ENCODE measurements around the gene GLOD4. TPM values are rescaled to one million over a fixed set of nuclear protein-coding genes. Genes with fewer than 3 reads are reported as not detected.

The GLOD4 gene
- polyA plus RNA-seq, 1 experiment: 42.2 TPM

DNA sequence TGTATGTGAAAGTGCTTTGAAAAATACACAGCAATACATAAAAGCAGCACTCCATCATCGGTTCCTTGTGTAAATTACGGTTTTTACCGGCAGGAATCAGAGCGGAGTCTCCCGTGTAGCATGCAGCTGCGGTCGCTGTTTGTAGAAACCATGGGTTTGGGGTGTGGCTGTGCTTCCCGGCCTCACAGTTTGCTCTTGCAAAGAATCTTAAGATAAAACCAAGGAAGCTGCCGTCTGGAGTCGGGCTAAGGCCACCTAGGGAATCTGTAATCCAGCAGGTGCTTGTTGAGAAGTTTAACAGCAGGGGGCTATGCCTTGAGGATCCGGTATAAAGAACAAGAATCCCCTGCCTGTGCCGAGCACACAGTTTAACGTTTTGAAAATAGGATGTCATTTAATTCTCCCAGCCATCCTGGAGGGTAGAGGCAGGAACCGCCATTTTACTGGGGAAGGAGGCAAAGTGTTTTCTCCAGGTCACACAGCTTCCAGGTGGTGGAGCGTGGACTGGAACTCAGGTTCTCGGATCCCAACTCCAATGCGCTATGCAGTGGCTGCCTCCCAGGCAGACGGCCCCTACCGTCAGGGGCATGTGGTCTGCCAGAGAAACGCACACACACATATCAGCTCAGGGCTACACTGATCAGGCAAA, 55.7 kb downstream of the GLOD4 start:
- H3K27me3 ChIP-seq (ENCODE audit: control insufficient read depth, insufficient read depth, low read length): no peaks in the 10 kb centered on the region
- TF ChIP-seq, protein P1, sequence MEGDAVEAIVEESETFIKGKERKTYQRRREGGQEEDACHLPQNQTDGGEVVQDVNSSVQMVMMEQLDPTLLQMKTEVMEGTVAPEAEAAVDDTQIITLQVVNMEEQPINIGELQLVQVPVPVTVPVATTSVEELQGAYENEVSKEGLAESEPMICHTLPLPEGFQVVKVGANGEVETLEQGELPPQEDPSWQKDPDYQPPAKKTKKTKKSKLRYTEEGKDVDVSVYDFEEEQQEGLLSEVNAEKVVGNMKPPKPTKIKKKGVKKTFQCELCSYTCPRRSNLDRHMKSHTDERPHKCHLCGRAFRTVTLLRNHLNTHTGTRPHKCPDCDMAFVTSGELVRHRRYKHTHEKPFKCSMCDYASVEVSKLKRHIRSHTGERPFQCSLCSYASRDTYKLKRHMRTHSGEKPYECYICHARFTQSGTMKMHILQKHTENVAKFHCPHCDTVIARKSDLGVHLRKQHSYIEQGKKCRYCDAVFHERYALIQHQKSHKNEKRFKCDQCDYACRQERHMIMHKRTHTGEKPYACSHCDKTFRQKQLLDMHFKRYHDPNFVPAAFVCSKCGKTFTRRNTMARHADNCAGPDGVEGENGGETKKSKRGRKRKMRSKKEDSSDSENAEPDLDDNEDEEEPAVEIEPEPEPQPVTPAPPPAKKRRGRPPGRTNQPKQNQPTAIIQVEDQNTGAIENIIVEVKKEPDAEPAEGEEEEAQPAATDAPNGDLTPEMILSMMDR (IDR thresholded peaks at IDR 0.05; ENCODE audit: low read depth, low read length): no peak
- DNase-seq (ENCODE audit: low read depth, low spot score): no peak
- no peak overlapping the region for H3K27ac ChIP-seq (ENCODE audit: low read depth, low read length)
- ChIA-PET POLR2A (no interaction called here), CTCF (interaction anchor here (1.5 kb wide), 1 partner anchor 254 kb away, joined by 3 read pairs; no protein-coding TSS in a partner anchor)
- H3K9me3 ChIP-seq (ENCODE audit: control insufficient read depth, insufficient read depth, low read length): no peaks in the 10 kb centered on the region
- H3K4me3 ChIP-seq (ENCODE audit: low read depth, low read length): no peak overlapping the region

DNA sequence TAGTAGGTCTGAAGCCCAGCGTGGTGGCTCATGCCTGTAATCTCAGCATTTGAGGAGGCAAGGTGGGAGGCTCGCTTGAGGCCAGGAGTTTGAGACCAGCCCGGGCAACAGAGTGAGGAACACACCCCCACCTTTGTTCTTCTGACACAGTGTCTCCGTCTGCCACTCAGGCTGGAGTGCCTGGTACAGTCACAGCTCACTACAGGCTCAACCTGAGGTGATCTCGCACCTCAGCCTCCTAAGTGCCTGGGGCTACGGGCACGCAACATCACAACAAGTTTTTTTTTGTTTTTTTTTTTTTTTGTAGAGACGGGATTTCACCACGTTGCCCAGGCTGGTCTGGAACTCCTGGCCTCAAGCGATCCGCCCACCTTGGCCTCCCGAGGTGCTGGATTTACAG, 56.3 kb downstream of the GLOD4 start:
- Histone ChIP-seq H3K4me3 (ENCODE audit: low read depth, low read length) (no peak overlapping the region), H3K27ac (ENCODE audit: low read depth, low read length) (no peak overlapping the region), H3K27me3 (ENCODE audit: control insufficient read depth, insufficient read depth, low read length) (no peaks in the 10 kb centered on the region), H3K9me3 (ENCODE audit: control insufficient read depth, insufficient read depth, low read length) (no peaks in the 10 kb centered on the region)
- ChIA-PET POLR2A (no interaction called here), CTCF (interaction anchor here (1.5 kb wide), 1 partner anchor 255 kb away, joined by 3 read pairs; no protein-coding TSS in a partner anchor)
- DNase-seq (ENCODE audit: low read depth, low spot score): no peak
- TF ChIP-seq, protein P1 (IDR thresholded peaks at IDR 0.05; ENCODE audit: low read depth, low read length): no peak

DNA sequence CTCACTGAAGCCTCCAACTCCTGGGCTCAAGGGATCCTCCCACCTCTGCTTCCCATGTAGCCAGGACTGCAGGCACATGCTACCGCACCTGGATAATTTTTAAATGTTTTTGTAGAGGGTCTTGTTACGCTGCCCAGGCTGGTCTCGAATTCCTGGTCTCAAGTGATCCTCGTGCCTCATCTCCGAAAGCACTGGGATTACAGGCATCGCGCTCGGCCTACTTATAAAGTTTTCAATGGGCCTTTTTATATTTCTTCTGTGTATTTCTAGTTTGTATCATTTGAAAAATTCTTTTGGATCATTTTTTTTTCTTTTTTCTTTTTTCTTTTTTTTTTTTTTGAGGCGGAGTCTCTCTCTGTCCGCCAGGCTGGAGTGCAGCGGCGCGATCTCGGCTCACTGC, 57.0 kb downstream of the GLOD4 start:
- Histone ChIP-seq H3K4me3 (ENCODE audit: low read depth, low read length) (no peak overlapping the region), H3K9me3 (ENCODE audit: control insufficient read depth, insufficient read depth, low read length) (no peaks in the 10 kb centered on the region), H3K27ac (ENCODE audit: low read depth, low read length) (no peak overlapping the region), H3K27me3 (ENCODE audit: control insufficient read depth, insufficient read depth, low read length) (no peaks in the 10 kb centered on the region)
- CTCF ChIA-PET: interaction anchor here (2.1 kb wide), 1 partner anchor 313 kb away, joined by 9 read pairs; no protein-coding TSS in a partner anchor
- TF ChIP-seq, protein P1 (IDR thresholded peaks at IDR 0.05; ENCODE audit: low read depth, low read length): no peak
- POLR2A ChIA-PET: no interaction called here
- DNase-seq (ENCODE audit: low read depth, low spot score): no peak

DNA sequence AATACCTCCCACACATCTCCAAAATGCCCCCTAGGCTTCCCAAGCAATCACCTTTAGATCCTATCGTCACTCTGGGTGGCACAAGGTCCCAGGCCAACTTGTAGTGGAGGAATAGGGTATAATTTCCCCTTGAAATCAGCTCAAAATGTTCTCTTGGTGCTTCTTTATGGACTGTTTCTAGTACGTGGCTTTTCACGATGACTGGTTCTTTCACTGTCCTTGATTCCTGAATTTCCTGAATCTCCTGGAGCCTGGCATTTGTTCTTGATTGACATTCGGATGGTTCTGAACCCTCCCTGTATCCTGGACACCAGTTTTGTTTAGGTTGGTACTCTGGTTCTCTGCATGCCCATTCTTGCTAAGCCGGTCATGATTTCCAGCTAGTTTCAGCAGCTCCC, 60.5 kb downstream of the GLOD4 start:
- no peak for DNase-seq (ENCODE audit: low read depth, low spot score)
- no peaks in the 10 kb centered on the region for H3K9me3 ChIP-seq (ENCODE audit: control insufficient read depth, insufficient read depth, low read length)
- H3K27ac ChIP-seq (ENCODE audit: low read depth, low read length): no peak overlapping the region
- TF ChIP-seq, protein P1 (IDR thresholded peaks at IDR 0.05; ENCODE audit: low read depth, low read length): no peak
- no peaks in the 10 kb centered on the region for H3K27me3 ChIP-seq (ENCODE audit: control insufficient read depth, insufficient read depth, low read length)
- ChIA-PET POLR2A (no interaction called here), CTCF (interaction anchor here (1.0 to 1.7 kb wide), 2 partner anchors 259 to 309 kb away, joined by 5 read pairs; no protein-coding TSS in a partner anchor)
- H3K4me3 ChIP-seq (ENCODE audit: low read depth, low read length): no peak overlapping the region

DNA sequence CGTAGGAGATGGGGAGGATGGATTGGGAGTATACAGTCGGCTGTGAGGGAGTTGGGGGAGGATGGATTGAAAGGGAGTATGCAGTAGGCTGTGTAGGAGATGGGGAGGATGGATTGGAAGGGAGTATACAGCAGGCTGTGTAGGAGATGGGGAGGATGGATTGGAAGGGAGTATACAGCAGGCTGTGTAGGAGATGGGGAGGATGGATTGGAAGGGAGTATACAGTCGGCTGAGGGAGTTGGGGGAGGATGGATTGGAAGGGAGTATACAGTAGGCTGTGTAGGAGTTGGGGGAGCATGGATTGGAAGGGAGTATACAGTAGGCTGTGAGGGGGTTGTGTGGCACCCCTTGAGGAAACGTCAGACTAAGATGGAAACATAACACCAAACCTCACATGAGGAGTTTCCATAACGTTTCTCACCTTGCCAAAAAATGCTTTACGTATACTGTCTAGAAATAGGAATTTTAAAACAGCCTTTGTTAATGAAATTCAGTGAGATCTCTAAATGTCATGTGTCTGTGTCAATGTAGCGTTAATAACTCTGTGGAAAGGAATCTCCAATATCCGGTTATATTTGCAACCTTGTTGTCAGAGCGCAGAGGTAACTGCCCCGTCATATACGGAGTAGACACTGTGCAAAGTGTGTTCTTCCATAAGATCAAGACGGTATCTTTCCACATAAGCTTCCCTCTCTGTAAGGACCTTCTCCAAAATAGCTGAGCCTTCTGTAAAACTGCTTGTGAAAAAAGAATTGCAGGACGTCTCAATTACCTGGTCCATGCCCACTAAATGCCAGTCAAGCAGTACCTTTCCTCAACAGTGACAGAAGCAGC, 61.2 kb downstream of the GLOD4 start:
- TF ChIP-seq, protein P1 (IDR thresholded peaks at IDR 0.05; ENCODE audit: low read depth, low read length): no peak
- H3K9me3 ChIP-seq (ENCODE audit: control insufficient read depth, insufficient read depth, low read length): no peaks in the 10 kb centered on the region
- H3K4me3 ChIP-seq (ENCODE audit: low read depth, low read length): no peak overlapping the region
- POLR2A ChIA-PET: no interaction called here
- H3K27ac ChIP-seq (ENCODE audit: low read depth, low read length): no peak overlapping the region
- DNase-seq (ENCODE audit: low read depth, low spot score): no peak
- CTCF ChIA-PET: interaction anchor here (1.0 to 1.7 kb wide), 2 partner anchors 260 to 309 kb away, joined by 5 read pairs; no protein-coding TSS in a partner anchor
- no peaks in the 10 kb centered on the region for H3K27me3 ChIP-seq (ENCODE audit: control insufficient read depth, insufficient read depth, low read length)
